OCI-LY7 (cell line): ENCODE data around the gene ABCA2. TPM values are rescaled to one million over a fixed set of nuclear protein-coding genes. Genes with fewer than 3 reads are reported as not detected.

Experiments used
- BruUV-seq: library from RNA; stranded (reverse); fragments of 400-500 nt; replicated peaks from 2 replicates; lab custom pipeline; 2021; lab: Mats Ljungman, UMichigan
- CTCF ChIA-PET: fragments of 300-600 bp; sonication (Branson Sonifier 250); formaldehyde crosslinking; loops from one replicate; lab custom pipeline; 2022; ENCODE audit warnings: antibody characterized with exemption; ENCODE audit not compliant: unreplicated experiment; lab: Charles Lee
- POLR2A ChIA-PET: fragments of 300-600 bp; sonication (Branson Sonifier 250); formaldehyde crosslinking; loops from one replicate; lab custom pipeline; 2022; ENCODE audit warnings: antibody characterized with exemption; lab: Charles Lee
- DNase-seq: peaks from one replicate; pipeline ENCODE4 v3.0.0-alpha.2; 2015; ENCODE audit warnings: low spot score
- H2AFZ ChIP-seq: fragments of 200-600 bp; sonication (generic), shearing (Covaris generic); 2 replicates; pipeline ENCODE4 v1.6.1; 2014; ENCODE audit warnings: mild to moderate bottlenecking, antibody characterized with exemption, low read length, moderate library complexity
- H3K27ac ChIP-seq: fragments of 200-600 bp; sonication (generic); 2 replicates; pipeline ENCODE4 v1.5.1; 2014; ENCODE audit warnings: mixed run types, low read depth, mild to moderate bottlenecking, moderate library complexity, low read length, inconsistent platforms; ENCODE audit not compliant: poor library complexity, severe bottlenecking
- H3K36me3 ChIP-seq: fragments of 200-600 bp; sonication (generic); 2 replicates; pipeline ENCODE4 v1.6.1; 2014; ENCODE audit warnings: mild to moderate bottlenecking, antibody characterized with exemption, low read length, moderate library complexity, mixed read lengths; ENCODE audit not compliant: insufficient read depth
- H3K4me1 ChIP-seq: fragments of 200-600 bp; sonication (generic); 2 replicates; pipeline ENCODE4 v1.5.1; 2014; ENCODE audit warnings: mild to moderate bottlenecking, low read length; ENCODE audit not compliant: insufficient read depth, poor library complexity, severe bottlenecking
- H3K4me2 ChIP-seq: fragments of 200-600 bp; sonication (generic); 2 replicates; pipeline ENCODE4 v1.6.1; 2014; ENCODE audit warnings: mild to moderate bottlenecking, low read length
- H3K4me3 ChIP-seq: fragments of 200-600 bp; sonication (generic); 2 replicates; pipeline ENCODE4 v1.5.1; 2014; ENCODE audit warnings: mild to moderate bottlenecking, low read depth, low read length; ENCODE audit not compliant: poor library complexity, severe bottlenecking
- H3K79me2 ChIP-seq: fragments of 200-600 bp; sonication (generic); 2 replicates; pipeline ENCODE4 v1.6.1; 2016; ENCODE audit warnings: low read depth, mild to moderate bottlenecking, low read length, moderate library complexity, mixed read lengths; ENCODE audit not compliant: insufficient read depth
- H3K9me2 ChIP-seq: fragments of 200-600 bp; sonication (generic); 2 replicates; pipeline ENCODE4 v1.6.1; 2016; ENCODE audit warnings: mild to moderate bottlenecking, low read length, mixed read lengths; ENCODE audit not compliant: insufficient read depth
- H3K9me3 ChIP-seq: fragments of 200-600 bp; sonication (generic); 2 replicates; pipeline ENCODE4 v1.6.1; 2014; ENCODE audit warnings: mild to moderate bottlenecking, mixed run types, low read length, mixed read lengths
- H4K20me1 ChIP-seq: fragments of 200-600 bp; sonication (generic); 2 replicates; pipeline ENCODE4 v1.6.1; 2014; ENCODE audit warnings: mild to moderate bottlenecking, antibody characterized with exemption, low read length, moderate library complexity, mixed read lengths; ENCODE audit not compliant: insufficient read depth
- EZH2phosphoT487 ChIP-seq: fragments of 200-600 bp; sonication (generic); IDR thresholded peaks from 2 replicates; pipeline ENCODE4 v1.6.1; 2018; ENCODE audit warnings: low read depth, borderline replicate concordance, mild to moderate bottlenecking, mixed run types, antibody characterized with exemption, low read length, moderate library complexity, mixed read lengths
- intact Hi-C: fragments of 100-400 bp; cut with micrococcal nuclease; formaldehyde crosslinking; loops from one replicate; pipeline ENCODE4 v1.10.0; 2022; ENCODE audit not compliant: unreplicated experiment
- total RNA-seq, 2 experiments: library from RNA; depleted of rRNA in 1 of 2; stranded (reverse); fragments of >200 nt in 1 of 2; shearing (Covaris generic) in 1 of 2; gene quantifications; 2 replicates each; pipeline ENCODE4 v1.2.3, GENCODE V29; 2014 to 2022
- TF ChIP-seq, protein P1 (sequence below): fragments of 200-600 bp; sonication (generic); conservative IDR thresholded peaks from 2 replicates; pipeline ENCODE4 v1.5.1; 2014; ENCODE audit warnings: mild to moderate bottlenecking, antibody characterized with exemption, low read length, moderate library complexity, mixed read lengths

Gene ABCA2
- total RNA-seq, 2 experiments from 2014 or later, result 4.1 to 10.6 TPM

DNA sequence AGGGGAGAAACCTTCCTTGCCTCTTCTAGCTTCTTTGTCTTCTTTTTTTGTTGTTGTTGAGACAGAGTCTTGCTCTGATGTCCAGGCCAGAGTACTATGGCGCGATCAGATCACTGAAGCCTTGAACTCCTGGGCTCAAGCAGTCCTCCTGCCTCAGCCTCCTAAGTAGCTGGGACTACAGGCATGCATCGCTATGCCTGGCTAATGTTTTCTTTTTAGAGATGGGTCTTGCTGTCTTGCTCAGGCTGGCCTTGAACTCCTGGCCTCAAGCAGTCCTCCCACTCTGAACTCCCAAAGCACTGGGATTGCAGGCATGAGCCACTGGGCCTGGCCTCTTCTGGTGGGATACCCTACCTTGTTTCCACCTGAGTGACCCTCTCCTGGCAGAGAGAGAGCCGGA is 39.2 kb downstream of the ABCA2 start:
- CTCF ChIA-PET, result no interaction called here
- Histone ChIP-seq H3K9me2 (no peaks in the 10 kb centered on the region), H4K20me1 (no peaks in the 10 kb centered on the region), H2AFZ (no peak overlapping the region), H3K27ac (no peak overlapping the region), H3K79me2 (no peaks in the 10 kb centered on the region; the same call in 1 of the 2 replicates), H3K4me2 (no peak overlapping the region), H3K36me3 (0 out of 2 replicates have a peak, but pooled peaks cover 3% of the 10 kb centered on the region), H3K4me1 (peaks cover 9% of the 10 kb centered on the region), H3K4me3 (no peak overlapping the region), H3K9me3 (no peaks in the 10 kb centered on the region)
- BruUV-seq, result no TSS peak
- intact Hi-C loops, result no loop called here
- no peak for DNase-seq
- TF ChIP-seq, protein P1, sequence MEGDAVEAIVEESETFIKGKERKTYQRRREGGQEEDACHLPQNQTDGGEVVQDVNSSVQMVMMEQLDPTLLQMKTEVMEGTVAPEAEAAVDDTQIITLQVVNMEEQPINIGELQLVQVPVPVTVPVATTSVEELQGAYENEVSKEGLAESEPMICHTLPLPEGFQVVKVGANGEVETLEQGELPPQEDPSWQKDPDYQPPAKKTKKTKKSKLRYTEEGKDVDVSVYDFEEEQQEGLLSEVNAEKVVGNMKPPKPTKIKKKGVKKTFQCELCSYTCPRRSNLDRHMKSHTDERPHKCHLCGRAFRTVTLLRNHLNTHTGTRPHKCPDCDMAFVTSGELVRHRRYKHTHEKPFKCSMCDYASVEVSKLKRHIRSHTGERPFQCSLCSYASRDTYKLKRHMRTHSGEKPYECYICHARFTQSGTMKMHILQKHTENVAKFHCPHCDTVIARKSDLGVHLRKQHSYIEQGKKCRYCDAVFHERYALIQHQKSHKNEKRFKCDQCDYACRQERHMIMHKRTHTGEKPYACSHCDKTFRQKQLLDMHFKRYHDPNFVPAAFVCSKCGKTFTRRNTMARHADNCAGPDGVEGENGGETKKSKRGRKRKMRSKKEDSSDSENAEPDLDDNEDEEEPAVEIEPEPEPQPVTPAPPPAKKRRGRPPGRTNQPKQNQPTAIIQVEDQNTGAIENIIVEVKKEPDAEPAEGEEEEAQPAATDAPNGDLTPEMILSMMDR, result no peak
- no peak for TF ChIP-seq EZH2phosphoT487
- POLR2A ChIA-PET, result no interaction called here

DNA sequence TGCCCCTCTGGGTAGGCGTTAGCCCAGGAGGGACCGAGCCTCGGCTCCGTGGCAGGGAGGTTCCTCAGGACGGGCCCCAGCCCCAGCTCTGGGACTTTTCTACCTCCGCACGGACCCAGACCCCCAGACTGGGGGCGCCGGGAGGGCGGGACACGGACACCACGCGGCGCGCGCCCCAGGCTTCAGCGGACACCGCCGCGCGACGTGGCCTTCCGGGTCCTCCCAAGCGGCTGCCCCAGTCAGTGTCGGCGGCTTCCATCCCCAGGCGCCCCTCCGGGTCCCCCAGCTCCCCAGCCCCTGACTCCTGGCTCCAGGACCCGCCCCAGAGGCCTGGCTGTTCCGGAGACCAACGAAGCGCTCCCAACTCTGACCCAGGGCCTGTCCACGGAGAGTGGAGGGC is 42.2 kb downstream of the ABCA2 start:
- H3K79me2 ChIP-seq, result no peaks in the 10 kb centered on the region
- ChIA-PET CTCF (no interaction called here), POLR2A (no interaction called here)
- H2AFZ ChIP-seq, result no peak overlapping the region
- H3K4me1 ChIP-seq, result no peaks in the 10 kb centered on the region
- TF ChIP-seq EZH2phosphoT487, result no peak
- TF ChIP-seq, protein P1, result no peak
- DNase-seq, result no peak
- no peak overlapping the region for H3K4me3 ChIP-seq
- no peak overlapping the region for H3K4me2 ChIP-seq
- H3K36me3 ChIP-seq, result no peaks in the 10 kb centered on the region
- H3K9me2 ChIP-seq, result no peaks in the 10 kb centered on the region
- intact Hi-C loops, result no loop called here
- no peak overlapping the region for H3K27ac ChIP-seq
- H4K20me1 ChIP-seq, result no peaks in the 10 kb centered on the region
- no peaks in the 10 kb centered on the region for H3K9me3 ChIP-seq
- no TSS peak for BruUV-seq

DNA sequence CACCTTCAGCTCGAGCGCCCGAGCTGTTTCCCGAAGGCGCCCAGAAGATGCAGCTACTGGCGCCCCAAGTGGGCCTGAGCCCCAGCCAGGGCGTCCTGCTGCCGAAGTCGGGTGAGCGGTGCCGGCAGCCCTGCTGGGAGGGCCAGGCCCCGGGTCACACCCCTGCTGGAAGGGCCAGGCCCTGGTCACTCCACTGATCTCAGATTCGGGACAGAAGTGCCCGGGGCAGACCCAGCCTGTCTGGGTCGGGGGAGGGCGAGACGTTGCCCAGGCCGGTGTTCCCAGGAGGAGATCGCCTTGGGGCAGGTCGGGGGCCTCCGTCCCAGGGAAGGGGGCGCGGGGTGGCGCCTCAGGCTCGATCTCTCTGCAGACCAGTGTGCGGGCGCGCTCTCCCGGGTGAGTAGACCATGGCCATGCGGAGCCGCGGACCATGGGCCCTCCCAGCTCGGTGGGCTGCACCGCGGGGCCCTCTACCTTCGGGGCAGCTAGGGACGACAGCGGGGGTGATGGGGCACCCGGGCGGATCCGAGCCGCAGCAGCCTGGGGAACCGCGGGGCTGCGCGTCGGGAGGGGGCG is 42.9 kb downstream of the ABCA2 start:
- Histone ChIP-seq H3K79me2 (no peaks in the 10 kb centered on the region), H4K20me1 (no peaks in the 10 kb centered on the region), H3K9me2 (no peaks in the 10 kb centered on the region), H3K36me3 (no peaks in the 10 kb centered on the region), H3K27ac (no peak overlapping the region), H3K9me3 (no peaks in the 10 kb centered on the region), H3K4me1 (no peaks in the 10 kb centered on the region), H2AFZ (no peak overlapping the region), H3K4me2 (no peak overlapping the region), H3K4me3 (no peak overlapping the region)
- TF ChIP-seq, protein P1, result no peak
- no peak for TF ChIP-seq EZH2phosphoT487
- intact Hi-C loops, result no loop called here
- ChIA-PET POLR2A (no interaction called here), CTCF (no interaction called here)
- no peak for DNase-seq
- no TSS peak for BruUV-seq
